Measurements from ENCODE around the gene KL.
A peak's percentile ranks its signal among the peaks of the same experiment; 100 is the strongest.

KL gene

GRCh38 chr13:33011828-33012470, 4.3 kb upstream of the KL start:
- TF ChIP-seq, protein P1, sequence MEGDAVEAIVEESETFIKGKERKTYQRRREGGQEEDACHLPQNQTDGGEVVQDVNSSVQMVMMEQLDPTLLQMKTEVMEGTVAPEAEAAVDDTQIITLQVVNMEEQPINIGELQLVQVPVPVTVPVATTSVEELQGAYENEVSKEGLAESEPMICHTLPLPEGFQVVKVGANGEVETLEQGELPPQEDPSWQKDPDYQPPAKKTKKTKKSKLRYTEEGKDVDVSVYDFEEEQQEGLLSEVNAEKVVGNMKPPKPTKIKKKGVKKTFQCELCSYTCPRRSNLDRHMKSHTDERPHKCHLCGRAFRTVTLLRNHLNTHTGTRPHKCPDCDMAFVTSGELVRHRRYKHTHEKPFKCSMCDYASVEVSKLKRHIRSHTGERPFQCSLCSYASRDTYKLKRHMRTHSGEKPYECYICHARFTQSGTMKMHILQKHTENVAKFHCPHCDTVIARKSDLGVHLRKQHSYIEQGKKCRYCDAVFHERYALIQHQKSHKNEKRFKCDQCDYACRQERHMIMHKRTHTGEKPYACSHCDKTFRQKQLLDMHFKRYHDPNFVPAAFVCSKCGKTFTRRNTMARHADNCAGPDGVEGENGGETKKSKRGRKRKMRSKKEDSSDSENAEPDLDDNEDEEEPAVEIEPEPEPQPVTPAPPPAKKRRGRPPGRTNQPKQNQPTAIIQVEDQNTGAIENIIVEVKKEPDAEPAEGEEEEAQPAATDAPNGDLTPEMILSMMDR (IDR thresholded peaks at IDR 0.05) = no peak

DNA sequence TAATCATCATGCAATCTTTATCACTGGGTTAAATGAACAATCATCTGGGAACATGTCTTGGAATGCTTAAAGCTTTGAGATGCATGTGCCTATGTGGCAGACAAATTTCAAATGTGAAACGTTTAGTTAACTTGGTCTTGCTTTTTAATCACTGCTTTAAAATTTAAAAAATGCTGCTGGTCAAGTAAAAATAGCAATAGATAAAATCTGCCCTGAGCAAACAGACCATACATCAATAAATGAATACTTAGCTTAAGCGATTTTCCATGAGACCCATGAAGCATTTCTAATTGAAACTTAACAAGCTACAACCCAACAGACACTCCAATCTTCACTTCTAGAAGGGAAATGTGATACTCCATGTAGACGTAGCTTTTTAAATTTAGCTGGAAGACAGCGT, 1.9 kb upstream of the KL start:
- Histone ChIP-seq H2AFZ (peak overlapping the region; percentile 28), H3K9ac (no peak overlapping the region), H3K4me1 (peaks cover 2% of the 10 kb centered on the region), H3K27ac (peak overlapping the region; percentile 95), H3K4me2 (ENCODE audit: low read length) (peak overlapping the region; percentile 94), H3K27me3 (ENCODE audit: control insufficient read depth, insufficient read depth, low read length) (no peaks in the 10 kb centered on the region), H3K9me3 (ENCODE audit: control insufficient read depth, low read length) (no peaks in the 10 kb centered on the region), H3K79me2 (peaks cover 11% of the 10 kb centered on the region), H3K36me3 (ENCODE audit: control insufficient read depth, insufficient read depth, low read length) (peaks cover 5% of the 10 kb centered on the region), H3K4me3 (ENCODE audit: low read depth, low read length) (peak overlapping the region; percentile 88)
- TF ChIP-seq, protein P1 (IDR thresholded peaks at IDR 0.05) = no peak

More at GRCh38 chr13:33011828-33012470, 4.3 kb upstream of the KL start:
- Histone ChIP-seq H3K36me3 (ENCODE audit: control insufficient read depth, insufficient read depth, low read length) (no peaks in the 10 kb centered on the region), H3K4me2 (ENCODE audit: low read length) (no peak overlapping the region), H2AFZ (no peak overlapping the region), H3K4me3 (ENCODE audit: low read depth, low read length) (no peak overlapping the region), H3K9me3 (ENCODE audit: control insufficient read depth, low read length) (no peaks in the 10 kb centered on the region), H3K27ac (no peak overlapping the region), H3K9ac (no peak overlapping the region), H3K27me3 (ENCODE audit: control insufficient read depth, insufficient read depth, low read length) (no peaks in the 10 kb centered on the region), H3K79me2 (peaks cover 2% of the 10 kb centered on the region), H3K4me1 (peaks cover 2% of the 10 kb centered on the region)

- peaks cover 5% of the 10 kb centered on the region for H3K36me3 ChIP-seq (ENCODE audit: control insufficient read depth, insufficient read depth, low read length)
- peak overlapping the region; percentile 88 for H3K4me3 ChIP-seq (ENCODE audit: low read depth, low read length)
These were observed 968 bp upstream of the KL start for GRCh38 chr13:33015241-33015668.

DNA sequence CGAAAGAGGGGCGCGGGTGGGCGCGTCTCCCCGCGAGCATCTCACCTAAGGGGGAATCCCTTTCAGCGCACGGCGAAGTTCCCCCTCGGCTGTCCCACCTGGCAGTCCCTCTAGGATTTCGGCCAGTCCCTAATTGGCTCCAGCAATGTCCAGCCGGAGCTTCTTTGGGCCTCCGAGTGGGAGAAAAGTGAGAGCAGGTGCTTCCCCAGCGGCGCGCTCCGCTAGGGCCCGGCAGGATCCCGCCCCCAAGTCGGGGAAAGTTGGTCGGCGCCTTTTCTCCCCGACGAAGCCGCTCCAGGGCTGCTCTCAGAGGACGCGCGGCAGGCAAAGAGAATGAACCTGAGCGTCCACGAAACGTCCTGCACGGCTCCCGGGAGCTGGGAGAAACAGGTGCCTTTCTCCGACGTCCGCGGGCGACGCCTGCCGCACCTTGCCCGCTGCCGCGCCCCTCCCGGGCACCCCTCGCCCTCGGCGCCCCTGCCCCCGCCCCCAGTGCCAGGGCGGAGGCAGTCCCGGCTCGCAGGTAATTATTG, 366 bp upstream of the KL start:
- TF ChIP-seq, protein P1 (IDR thresholded peaks at IDR 0.05) = no peak
- no peaks in the 10 kb centered on the region for H3K9me3 ChIP-seq (ENCODE audit: control insufficient read depth, low read length)
- H3K36me3 ChIP-seq (ENCODE audit: control insufficient read depth, insufficient read depth, low read length) = peaks cover 5% of the 10 kb centered on the region
- no peaks in the 10 kb centered on the region for H3K27me3 ChIP-seq (ENCODE audit: control insufficient read depth, insufficient read depth, low read length)
- H3K4me1 ChIP-seq = peaks cover 4% of the 10 kb centered on the region
- peak overlapping the region; percentile 46 for H3K9ac ChIP-seq
- peak overlapping the region; percentile 88 for H3K4me3 ChIP-seq (ENCODE audit: low read depth, low read length)
- H3K79me2 ChIP-seq = peaks cover 20% of the 10 kb centered on the region
- peak overlapping the region; percentile 95 for H3K27ac ChIP-seq
- peak overlapping the region; percentile 66 for H2AFZ ChIP-seq
- H3K4me2 ChIP-seq (ENCODE audit: low read length) = peak overlapping the region; percentile 94

More at GRCh38 chr13:33015241-33015668, 968 bp upstream of the KL start:
- H3K79me2 ChIP-seq = peaks cover 16% of the 10 kb centered on the region
- no peaks in the 10 kb centered on the region for H3K9me3 ChIP-seq (ENCODE audit: control insufficient read depth, low read length)
- H3K27ac ChIP-seq = peak overlapping the region; percentile 95
- TF ChIP-seq, protein P1 (IDR thresholded peaks at IDR 0.05) = no peak
- H2AFZ ChIP-seq = peak overlapping the region; percentile 66
- no peak overlapping the region for H3K9ac ChIP-seq
- H3K4me2 ChIP-seq (ENCODE audit: low read length) = peak overlapping the region; percentile 94
- H3K4me1 ChIP-seq = peaks cover 2% of the 10 kb centered on the region
- H3K27me3 ChIP-seq (ENCODE audit: control insufficient read depth, insufficient read depth, low read length) = no peaks in the 10 kb centered on the region
